Measurements from ENCODE around the gene YLPM1.
"Not testable (repeated sequence)": the region's sequence is repeated elsewhere in the genome, so short reads cannot be mapped to it uniquely, and the experiment has no call there.

The YLPM1 gene

DNA sequence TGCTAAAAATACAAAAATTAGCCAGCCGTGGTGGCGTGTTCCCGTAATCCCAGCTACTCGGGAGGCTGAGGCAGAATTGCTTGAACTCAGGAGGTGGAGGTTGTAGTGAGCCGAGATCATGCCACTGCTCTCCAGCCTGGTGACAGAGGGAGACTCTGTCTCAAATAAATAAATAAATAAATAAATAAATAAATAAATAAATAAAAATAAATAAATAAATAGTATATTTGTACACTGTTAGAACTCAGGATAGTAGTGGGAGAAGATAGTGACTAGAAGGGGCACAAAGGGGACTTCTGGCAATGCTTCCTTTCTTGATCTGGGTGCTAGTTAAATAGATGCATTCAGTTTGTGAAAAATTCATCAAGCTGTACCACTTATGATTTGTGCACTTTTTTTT is 4.6 kb upstream of the YLPM1 start:
- CTCF ChIA-PET; H3K9me3 ChIP-seq (ENCODE audit: control insufficient read depth, insufficient read depth, low read depth, low read length); H3K4me3 ChIP-seq (ENCODE audit: low read depth, low read length); H3K36me3 ChIP-seq (ENCODE audit: control insufficient read depth in 2 of 2, insufficient read depth in 1 of 2, low read length in 2 of 2); H3K4me1 ChIP-seq (ENCODE audit: control insufficient read depth, insufficient read depth, low read length); H3K27ac ChIP-seq (ENCODE audit: extremely low read depth, low read depth, low read length): not testable (repeated sequence)
- POLR2A ChIA-PET = interaction anchor here (1.1 kb wide), 1 partner anchor 139 kb away, joined by 3 read pairs; no protein-coding TSS in a partner anchor
- TF ChIP-seq, protein P1, sequence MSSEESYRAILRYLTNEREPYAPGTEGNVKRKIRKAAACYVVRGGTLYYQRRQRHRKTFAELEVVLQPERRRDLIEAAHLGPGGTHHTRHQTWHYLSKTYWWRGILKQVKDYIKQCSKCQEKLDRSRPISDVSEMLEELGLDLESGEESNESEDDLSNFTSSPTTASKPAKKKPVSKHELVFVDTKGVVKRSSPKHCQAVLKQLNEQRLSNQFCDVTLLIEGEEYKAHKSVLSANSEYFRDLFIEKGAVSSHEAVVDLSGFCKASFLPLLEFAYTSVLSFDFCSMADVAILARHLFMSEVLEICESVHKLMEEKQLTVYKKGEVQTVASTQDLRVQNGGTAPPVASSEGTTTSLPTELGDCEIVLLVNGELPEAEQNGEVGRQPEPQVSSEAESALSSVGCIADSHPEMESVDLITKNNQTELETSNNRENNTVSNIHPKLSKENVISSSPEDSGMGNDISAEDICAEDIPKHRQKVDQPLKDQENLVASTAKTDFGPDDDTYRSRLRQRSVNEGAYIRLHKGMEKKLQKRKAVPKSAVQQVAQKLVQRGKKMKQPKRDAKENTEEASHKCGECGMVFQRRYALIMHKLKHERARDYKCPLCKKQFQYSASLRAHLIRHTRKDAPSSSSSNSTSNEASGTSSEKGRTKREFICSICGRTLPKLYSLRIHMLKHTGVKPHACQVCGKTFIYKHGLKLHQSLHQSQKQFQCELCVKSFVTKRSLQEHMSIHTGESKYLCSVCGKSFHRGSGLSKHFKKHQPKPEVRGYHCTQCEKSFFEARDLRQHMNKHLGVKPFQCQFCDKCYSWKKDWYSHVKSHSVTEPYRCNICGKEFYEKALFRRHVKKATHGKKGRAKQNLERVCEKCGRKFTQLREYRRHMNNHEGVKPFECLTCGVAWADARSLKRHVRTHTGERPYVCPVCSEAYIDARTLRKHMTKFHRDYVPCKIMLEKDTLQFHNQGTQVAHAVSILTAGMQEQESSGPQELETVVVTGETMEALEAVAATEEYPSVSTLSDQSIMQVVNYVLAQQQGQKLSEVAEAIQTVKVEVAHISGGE (tag by site-specific recombination; conservative IDR thresholded peaks at IDR 0.05; ENCODE audit: low read depth) = peak; percentile 62; the same call in 1 of the 2 replicates
- peak; percentile 49; the same call in 1 of the 2 replicates for TF ChIP-seq ZNF623 (tag by site-specific recombination; IDR thresholded peaks at IDR 0.05)
- peak; percentile 78; the same call in 1 of the 2 replicates for TF ChIP-seq ZNF394 (tag by site-specific recombination; IDR thresholded peaks at IDR 0.05; ENCODE audit: borderline replicate concordance)
- peak; percentile 44 for TF ChIP-seq ZNF426 (tag by site-specific recombination; IDR thresholded peaks at IDR 0.05)
- TF ChIP-seq ZBTB8A (tag by site-specific recombination; IDR thresholded peaks at IDR 0.05) = 0 out of 2 replicates have a peak, but pooled peaks have one; percentile 39
- 0 out of 2 replicates have a peak, but pooled peaks have one; percentile 9 for TF ChIP-seq ZNF140 (tag by site-specific recombination; IDR thresholded peaks at IDR 0.05)
- TF ChIP-seq, protein P2, sequence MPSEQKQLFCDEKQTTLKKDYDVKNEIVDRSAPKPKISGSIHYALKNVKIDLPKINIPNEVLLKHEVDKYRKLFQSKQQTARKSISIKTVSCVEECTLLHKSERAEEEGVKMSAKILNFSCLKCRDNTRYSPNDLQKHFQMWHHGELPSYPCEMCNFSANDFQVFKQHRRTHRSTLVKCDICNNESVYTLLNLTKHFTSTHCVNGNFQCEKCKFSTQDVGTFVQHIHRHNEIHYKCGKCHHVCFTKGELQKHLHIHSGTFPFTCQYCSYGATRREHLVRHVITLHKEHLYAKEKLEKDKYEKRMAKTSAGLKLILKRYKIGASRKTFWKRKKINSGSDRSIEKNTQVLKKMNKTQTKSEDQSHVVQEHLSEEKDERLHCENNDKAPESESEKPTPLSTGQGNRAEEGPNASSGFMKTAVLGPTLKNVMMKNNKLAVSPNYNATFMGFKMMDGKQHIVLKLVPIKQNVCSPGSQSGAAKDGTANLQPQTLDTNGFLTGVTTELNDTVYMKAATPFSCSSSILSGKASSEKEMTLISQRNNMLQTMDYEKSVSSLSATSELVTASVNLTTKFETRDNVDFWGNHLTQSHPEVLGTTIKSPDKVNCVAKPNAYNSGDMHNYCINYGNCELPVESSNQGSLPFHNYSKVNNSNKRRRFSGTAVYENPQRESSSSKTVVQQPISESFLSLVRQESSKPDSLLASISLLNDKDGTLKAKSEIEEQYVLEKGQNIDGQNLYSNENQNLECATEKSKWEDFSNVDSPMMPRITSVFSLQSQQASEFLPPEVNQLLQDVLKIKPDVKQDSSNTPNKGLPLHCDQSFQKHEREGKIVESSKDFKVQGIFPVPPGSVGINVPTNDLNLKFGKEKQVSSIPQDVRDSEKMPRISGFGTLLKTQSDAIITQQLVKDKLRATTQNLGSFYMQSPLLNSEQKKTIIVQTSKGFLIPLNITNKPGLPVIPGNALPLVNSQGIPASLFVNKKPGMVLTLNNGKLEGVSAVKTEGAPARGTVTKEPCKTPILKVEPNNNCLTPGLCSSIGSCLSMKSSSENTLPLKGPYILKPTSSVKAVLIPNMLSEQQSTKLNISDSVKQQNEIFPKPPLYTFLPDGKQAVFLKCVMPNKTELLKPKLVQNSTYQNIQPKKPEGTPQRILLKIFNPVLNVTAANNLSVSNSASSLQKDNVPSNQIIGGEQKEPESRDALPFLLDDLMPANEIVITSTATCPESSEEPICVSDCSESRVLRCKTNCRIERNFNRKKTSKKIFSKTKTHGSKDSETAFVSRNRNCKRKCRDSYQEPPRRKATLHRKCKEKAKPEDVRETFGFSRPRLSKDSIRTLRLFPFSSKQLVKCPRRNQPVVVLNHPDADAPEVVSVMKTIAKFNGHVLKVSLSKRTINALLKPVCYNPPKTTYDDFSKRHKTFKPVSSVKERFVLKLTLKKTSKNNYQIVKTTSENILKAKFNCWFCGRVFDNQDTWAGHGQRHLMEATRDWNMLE (tag by site-specific recombination; conservative IDR thresholded peaks at IDR 0.05; ENCODE audit: low read depth) = peak; percentile 76
- TF ChIP-seq ZNF555 (tag by site-specific recombination; conservative IDR thresholded peaks at IDR 0.05) = peak; percentile 33

DNA sequence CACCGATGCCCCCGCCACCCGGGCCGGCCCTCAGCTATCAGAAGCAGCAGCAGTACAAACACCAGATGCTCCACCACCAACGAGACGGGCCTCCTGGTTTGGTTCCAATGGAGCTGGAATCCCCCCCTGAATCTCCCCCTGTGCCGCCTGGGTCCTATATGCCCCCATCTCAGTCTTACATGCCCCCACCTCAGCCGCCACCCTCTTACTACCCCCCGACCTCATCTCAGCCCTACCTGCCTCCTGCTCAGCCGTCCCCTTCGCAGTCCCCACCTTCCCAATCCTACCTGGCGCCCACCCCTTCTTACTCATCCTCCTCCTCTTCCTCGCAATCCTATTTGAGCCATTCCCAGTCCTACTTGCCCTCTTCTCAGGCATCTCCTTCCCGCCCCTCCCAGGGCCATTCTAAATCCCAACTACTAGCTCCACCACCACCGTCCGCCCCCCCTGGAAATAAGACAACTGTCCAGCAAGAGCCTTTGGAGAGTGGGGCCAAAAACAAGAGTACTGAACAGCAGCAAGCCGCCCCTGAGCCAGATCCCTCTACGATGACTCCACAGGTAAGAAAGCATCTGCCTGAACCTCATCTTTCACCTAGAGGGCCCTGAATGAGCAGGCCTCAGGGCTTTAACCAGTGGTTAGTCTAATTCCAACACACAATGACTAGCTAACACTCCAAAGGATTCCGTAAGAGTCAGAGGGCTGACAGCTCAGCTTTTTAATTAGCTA is 851 bp downstream of the YLPM1 start:
- ChIA-PET CTCF (interaction anchor here (0.6 to 1.7 kb wide), 5 partner anchors 26 to 313 kb away, joined by 3 to 4 read pairs (median 3); partner anchors contain the start of gene LTBP2), POLR2A (interaction anchor here (0.6 to 2.2 kb wide), 16 partner anchors 7 to 495 kb away, joined by 3 to 10 read pairs (median 4); partner anchors contain the start of genes ABCD4 and NEK9)
- H3K36me3 ChIP-seq (ENCODE audit: control insufficient read depth in 2 of 2, insufficient read depth in 1 of 2, low read length in 2 of 2) = peaks cover 10 to 14% of the 10 kb centered on the region in 2 experiments; a peak in 2 of 3 replicates
- H3K4me1 ChIP-seq (ENCODE audit: control insufficient read depth, insufficient read depth, low read length) = peaks cover 11% of the 10 kb centered on the region
- no peaks in the 10 kb centered on the region for H3K9me3 ChIP-seq (ENCODE audit: control insufficient read depth, insufficient read depth, low read depth, low read length)
- peak overlapping the region; percentile 96 for H3K27ac ChIP-seq (ENCODE audit: extremely low read depth, low read depth, low read length)
- H3K4me3 ChIP-seq (ENCODE audit: low read depth, low read length) = peak overlapping the region; percentile 80
- TF ChIP-seq GLIS2 (tag by site-specific recombination; IDR thresholded peaks at IDR 0.05) = peak; percentile 68
- no peak for TF ChIP-seq ZNF24 (tag by site-specific recombination; IDR thresholded peaks at IDR 0.05)
- TF ChIP-seq ZNF292 (tag by site-specific recombination; IDR thresholded peaks at IDR 0.05; ENCODE audit: borderline replicate concordance, low read depth) = no peak
- no peak for TF ChIP-seq ZNF473 (tag by site-specific recombination; IDR thresholded peaks at IDR 0.05)
- peak; percentile 10; the same call in 1 of the 2 replicates for TF ChIP-seq ZNF341 (tag by site-specific recombination; IDR thresholded peaks at IDR 0.05; ENCODE audit: low read depth)
- TF ChIP-seq ZSCAN23 (tag by site-specific recombination; IDR thresholded peaks at IDR 0.05) = no peak
- TF ChIP-seq SP7 (tag by site-specific recombination; IDR thresholded peaks at IDR 0.05) = no peak
- no peak for TF ChIP-seq REPIN1 (tag by site-specific recombination; IDR thresholded peaks at IDR 0.05; ENCODE audit: low read depth)
- peak; percentile 67 for TF ChIP-seq ZNF600 (tag by site-specific recombination; IDR thresholded peaks at IDR 0.05)
- TF ChIP-seq, protein P3, sequence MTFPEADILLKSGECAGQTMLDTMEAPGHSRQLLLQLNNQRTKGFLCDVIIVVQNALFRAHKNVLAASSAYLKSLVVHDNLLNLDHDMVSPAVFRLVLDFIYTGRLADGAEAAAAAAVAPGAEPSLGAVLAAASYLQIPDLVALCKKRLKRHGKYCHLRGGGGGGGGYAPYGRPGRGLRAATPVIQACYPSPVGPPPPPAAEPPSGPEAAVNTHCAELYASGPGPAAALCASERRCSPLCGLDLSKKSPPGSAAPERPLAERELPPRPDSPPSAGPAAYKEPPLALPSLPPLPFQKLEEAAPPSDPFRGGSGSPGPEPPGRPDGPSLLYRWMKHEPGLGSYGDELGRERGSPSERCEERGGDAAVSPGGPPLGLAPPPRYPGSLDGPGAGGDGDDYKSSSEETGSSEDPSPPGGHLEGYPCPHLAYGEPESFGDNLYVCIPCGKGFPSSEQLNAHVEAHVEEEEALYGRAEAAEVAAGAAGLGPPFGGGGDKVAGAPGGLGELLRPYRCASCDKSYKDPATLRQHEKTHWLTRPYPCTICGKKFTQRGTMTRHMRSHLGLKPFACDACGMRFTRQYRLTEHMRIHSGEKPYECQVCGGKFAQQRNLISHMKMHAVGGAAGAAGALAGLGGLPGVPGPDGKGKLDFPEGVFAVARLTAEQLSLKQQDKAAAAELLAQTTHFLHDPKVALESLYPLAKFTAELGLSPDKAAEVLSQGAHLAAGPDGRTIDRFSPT (tag by site-specific recombination; IDR thresholded peaks at IDR 0.05) = peak; percentile 73; the same call in 1 of the 2 replicates
- TF ChIP-seq ZNF202 (tag by site-specific recombination; IDR thresholded peaks at IDR 0.05; ENCODE audit: borderline replicate concordance) = no peak
- TF ChIP-seq GLI2 (tag by site-specific recombination; IDR thresholded peaks at IDR 0.05; ENCODE audit: borderline replicate concordance, low read depth) = no peak
- TF ChIP-seq SP3 (tag by site-specific recombination; IDR thresholded peaks at IDR 0.05) = peak; percentile 52
- no peak for TF ChIP-seq ZNF561 (tag by site-specific recombination; IDR thresholded peaks at IDR 0.05; ENCODE audit: borderline replicate concordance)

All from HEK293 (cell line).